Thymus (tissue), 11 donors: ENCODE data around the gene WSB2. TPM values are rescaled to one million over a fixed set of nuclear protein-coding genes. Genes with fewer than 3 reads are reported as not detected.

Source experiments
- DNase-seq, 9 donors: peaks; one replicate each; pipeline ENCODE4 v3.0.0-alpha.2; 2013; ENCODE audit warnings: low spot score in 9 of 9, low read depth in 6 of 9, missing footprints in 1 of 9
- H3K27ac ChIP-seq, 2 donors: one replicate each; pipeline ENCODE4 v1.5.1; 2013; ENCODE audit warnings: control low read depth in 1 of 2, low read depth in 1 of 2, low read length in 1 of 2, mild to moderate bottlenecking in 1 of 2, moderate library complexity in 1 of 2
- H3K27me3 ChIP-seq, 2 donors: one replicate each; pipeline ENCODE4 v1.5.1; 2013; ENCODE audit warnings: low read length in 1 of 2; ENCODE audit not compliant: control insufficient read depth in 2 of 2, insufficient read depth in 1 of 2
- H3K36me3 ChIP-seq, 2 donors: one replicate each; pipeline ENCODE4 v1.5.1; 2013; ENCODE audit warnings: low read length in 1 of 2, mild to moderate bottlenecking in 1 of 2, moderate library complexity in 1 of 2; ENCODE audit not compliant: control insufficient read depth in 2 of 2, insufficient read depth in 2 of 2
- H3K4me1 ChIP-seq, 2 donors: one replicate each; pipeline ENCODE4 v1.5.1; 2013; ENCODE audit warnings: low read length in 2 of 2; ENCODE audit not compliant: control insufficient read depth in 2 of 2, insufficient read depth in 2 of 2
- H3K4me3 ChIP-seq, 2 donors: one replicate each; pipeline ENCODE4 v1.5.1; 2013; ENCODE audit warnings: low read length in 2 of 2, control low read depth in 1 of 2, mild to moderate bottlenecking in 1 of 2
- H3K9me3 ChIP-seq, 2 donors: one replicate each; pipeline ENCODE4 v1.5.1; 2013; ENCODE audit warnings: low read length in 1 of 2, mild to moderate bottlenecking in 1 of 2; ENCODE audit not compliant: control insufficient read depth in 2 of 2, insufficient read depth in 1 of 2
- WGBS: extraction: QIAGEN DNeasy Blood & Tissue Kit; methylation state at CpG from one replicate; pipeline ENCODE4 v1.1.7; 2013; 5-methylcytosine and 5-hydroxymethylcytosine counted together
- polyA plus RNA-seq: library from polyadenylated mRNA; stranded (reverse); fragments of 200-250 nt; gene quantifications from one replicate; pipeline ENCODE4 v1.2.3, GENCODE V29; 2013
- total RNA-seq: library from RNA; stranded (reverse); fragments of 120-200 nt; gene quantifications from one replicate; pipeline ENCODE4 v1.2.4, GENCODE V29; 2013
- donor health status: healthy.

Gene WSB2
- total and polyA plus RNA-seq, 2 donors = 23.9 to 34.8 TPM

DNA sequence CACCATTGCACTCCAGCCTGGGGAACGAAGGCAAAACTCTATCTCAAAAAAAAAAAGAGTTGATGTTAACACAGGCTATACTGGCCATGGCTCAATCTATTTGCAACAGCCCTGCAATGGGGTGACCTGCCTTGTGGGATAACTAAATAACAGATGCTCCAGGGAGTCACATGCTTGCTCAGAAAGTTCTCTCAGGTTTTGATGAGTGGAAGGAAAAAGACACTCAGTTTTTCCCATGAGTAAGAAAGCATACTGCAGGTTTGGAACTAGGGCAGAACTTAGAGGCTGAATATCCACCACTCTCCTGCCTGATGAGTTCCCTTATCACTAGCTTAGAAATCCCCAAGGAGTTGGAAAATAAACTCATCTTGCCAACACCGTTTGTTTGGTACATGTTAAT lies 16.9 kb downstream of the WSB2 start:
- Histone ChIP-seq H3K36me3 (peaks cover 21 to 28% of the 10 kb centered on the region in 2 donors), H3K9me3 (no peaks in the 10 kb centered on the region), H3K4me3 (no peak overlapping the region), H3K27ac (no peak overlapping the region), H3K4me1 (no peaks in the 10 kb centered on the region), H3K27me3 (no peaks in the 10 kb centered on the region)
- DNase-seq = no peak
- 96% methylated on average over 2 of the region's 2 CpGs for WGBS

DNA sequence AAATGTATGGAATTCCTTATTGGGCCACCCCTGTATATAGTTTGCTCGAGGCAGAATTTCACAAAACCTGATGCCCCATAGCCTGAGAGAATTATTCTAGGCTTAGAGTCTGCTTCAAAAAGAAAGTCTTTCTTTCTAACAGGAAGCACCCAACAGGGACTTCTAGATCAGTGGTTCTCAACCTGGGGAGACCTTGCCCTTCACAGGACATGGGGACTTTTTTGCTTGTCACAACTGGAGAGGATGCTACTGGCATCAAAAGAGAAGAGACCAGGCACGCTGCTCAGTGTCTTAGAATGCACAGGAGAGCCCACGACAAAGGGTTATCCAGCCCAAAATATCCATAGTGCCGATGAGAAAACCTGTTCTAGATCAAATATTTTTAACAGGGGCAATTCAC lies 18.9 kb downstream of the WSB2 start:
- DNase-seq = no peak
- H3K36me3 ChIP-seq = peaks cover 32 to 33% of the 10 kb centered on the region in 2 donors
- H3K27ac ChIP-seq = no peak overlapping the region
- H3K9me3 ChIP-seq = no peaks in the 10 kb centered on the region
- no peaks in the 10 kb centered on the region for H3K27me3 ChIP-seq
- no peaks in the 10 kb centered on the region for H3K4me1 ChIP-seq
- H3K4me3 ChIP-seq = no peak overlapping the region
- WGBS = 97% methylated on average over 4 of the region's 4 CpGs

DNA sequence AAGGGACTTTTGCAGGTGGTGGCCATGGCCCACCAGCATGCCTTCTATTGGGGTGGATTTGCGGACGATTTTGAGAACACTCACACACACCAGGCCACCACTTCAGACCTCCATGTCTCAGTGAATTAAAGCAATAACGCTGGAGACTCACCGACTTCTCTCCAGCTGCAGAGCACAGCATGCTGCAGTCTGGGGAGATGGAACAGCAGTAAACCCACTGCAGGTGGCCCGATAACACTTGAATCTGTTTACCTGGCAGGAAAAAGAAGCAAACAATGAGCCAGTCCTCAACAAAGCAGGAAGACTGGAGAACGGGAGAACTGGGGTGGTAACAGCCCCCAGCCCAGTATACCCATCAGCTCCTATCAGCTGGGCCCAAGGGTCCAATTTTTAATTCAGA lies 22.8 kb downstream of the WSB2 start:
- Histone ChIP-seq H3K4me1 (no peaks in the 10 kb centered on the region), H3K27ac (no peak overlapping the region), H3K4me3 (no peak overlapping the region), H3K36me3 (peaks cover 51 to 63% of the 10 kb centered on the region in 2 donors), H3K9me3 (no peaks in the 10 kb centered on the region), H3K27me3 (no peaks in the 10 kb centered on the region)
- 92% methylated on average over 6 of the region's 6 CpGs for WGBS
- no peak for DNase-seq

DNA sequence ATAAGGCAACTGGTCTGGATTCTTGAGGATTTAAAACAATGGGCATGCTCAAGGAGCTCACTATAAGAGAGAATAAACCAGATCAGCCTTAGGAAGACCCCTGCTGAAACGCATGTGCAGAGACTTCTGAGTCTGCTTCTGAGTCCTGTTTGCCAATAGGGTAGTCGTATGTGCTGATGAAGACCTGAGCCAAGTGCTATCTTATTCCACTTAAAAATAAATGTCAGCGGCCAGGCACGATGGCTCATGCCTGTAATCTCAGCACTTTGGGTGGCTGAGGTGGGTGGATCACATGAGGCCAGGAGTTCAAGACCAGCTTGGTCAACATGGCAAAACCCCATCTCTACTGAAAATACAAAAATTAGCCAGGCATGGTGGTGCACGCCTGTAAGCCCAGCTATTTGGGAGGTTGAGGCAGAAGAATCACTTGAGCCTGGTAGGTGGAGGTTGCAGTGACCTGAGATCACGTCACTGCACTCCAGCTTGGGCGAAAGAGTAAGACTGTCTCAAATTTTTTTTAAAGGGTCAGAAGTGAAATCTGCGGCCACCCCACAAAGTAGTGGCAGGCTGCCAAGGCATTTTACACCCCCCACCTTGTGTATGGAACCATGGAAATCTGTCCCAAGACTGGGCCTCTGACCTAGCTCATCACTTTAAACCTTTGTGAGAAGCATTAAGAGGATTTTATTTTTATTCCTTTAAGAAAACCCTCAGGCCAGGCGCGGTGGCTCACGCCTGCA lies 24.1 kb downstream of the WSB2 start:
- no peaks in the 10 kb centered on the region for H3K4me1 ChIP-seq
- no peak for DNase-seq
- no peaks in the 10 kb centered on the region for H3K27me3 ChIP-seq
- no peaks in the 10 kb centered on the region for H3K9me3 ChIP-seq
- no peak overlapping the region for H3K27ac ChIP-seq
- peaks cover 52 to 67% of the 10 kb centered on the region in 2 donors for H3K36me3 ChIP-seq
- WGBS = 97% methylated on average over 11 of the region's 11 CpGs
- no peak overlapping the region for H3K4me3 ChIP-seq

DNA sequence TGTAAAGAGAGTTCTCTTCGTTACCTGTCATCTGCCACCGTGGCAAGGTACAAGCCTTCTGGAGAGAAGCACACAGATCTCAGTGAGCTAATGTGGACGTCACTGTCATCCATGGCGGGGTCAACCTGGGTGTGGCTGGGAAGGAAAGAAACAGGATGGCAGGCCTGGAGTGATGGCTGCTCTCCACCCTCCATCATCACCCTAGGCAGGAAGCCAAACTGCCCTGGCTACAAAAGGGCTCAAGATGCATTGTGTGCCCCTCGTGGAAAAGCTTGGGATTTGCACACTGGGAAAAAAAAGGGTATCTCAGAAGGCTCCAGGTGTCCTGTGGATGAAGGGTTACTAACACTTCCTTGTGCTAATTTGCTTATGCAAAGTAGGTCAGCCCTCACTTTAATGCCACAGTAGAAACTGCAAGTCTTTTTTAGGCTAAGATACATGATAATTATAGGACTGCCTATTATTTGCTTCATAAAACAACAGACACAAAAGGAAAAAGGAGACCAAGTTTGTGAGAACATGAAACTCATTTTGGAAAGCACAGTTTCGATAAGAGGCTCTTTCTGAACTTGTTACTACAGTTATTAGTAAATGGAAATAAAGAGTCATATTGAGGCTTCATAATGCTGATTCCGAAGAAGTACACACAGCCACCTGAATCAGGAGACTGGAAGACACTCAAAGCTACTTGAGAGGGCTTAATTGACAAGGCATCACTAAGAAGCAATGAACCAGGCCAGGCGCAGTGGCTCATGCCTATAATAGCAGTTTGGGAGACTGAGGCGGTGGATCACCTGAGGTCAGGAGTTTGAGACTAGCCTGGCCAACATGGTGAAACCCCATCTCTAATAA lies 25.6 kb downstream of the WSB2 start:
- Histone ChIP-seq H3K36me3 (peaks cover 45 to 75% of the 10 kb centered on the region in 2 donors), H3K9me3 (no peaks in the 10 kb centered on the region), H3K27me3 (no peaks in the 10 kb centered on the region), H3K4me3 (no peak overlapping the region), H3K27ac (no peak overlapping the region), H3K4me1 (no peaks in the 10 kb centered on the region)
- no peak for DNase-seq
- 96% methylated on average over 9 of the region's 9 CpGs for WGBS

DNA sequence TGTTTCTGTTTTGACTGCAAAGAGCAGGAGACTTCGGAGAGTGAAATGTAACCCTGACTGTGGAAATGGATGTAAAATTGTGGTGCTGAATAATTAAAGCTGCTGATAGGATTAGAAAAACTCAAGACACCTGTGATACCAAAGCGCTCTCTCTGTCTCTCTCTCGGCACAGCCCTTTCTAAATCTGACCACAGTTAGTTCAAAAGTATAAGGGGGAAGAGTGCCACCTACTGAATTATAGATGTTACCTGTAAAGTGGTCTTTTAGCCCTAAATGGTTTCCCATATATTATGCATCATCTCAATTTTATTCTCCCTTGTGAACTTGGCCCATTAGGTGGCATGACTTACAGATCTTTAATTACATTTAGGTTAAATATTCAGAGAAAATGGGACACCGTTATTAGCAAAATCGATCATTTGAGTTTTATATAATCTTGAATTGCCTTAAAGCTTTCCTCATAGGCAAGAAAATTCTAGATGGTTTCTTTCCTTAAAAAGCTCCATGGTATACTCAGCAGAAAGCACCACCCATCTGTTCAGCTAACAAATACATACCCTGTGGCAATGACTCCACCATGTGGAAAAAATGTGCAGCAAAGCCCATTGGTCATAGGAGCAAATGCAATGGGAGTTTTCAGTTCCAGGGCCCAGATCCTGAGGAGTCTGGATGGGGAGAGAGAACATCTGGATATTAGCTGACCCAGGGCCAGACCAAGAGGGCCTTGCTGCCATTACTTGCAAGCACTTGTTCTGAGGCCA lies 26.4 kb downstream of the WSB2 start:
- H3K9me3 ChIP-seq = no peaks in the 10 kb centered on the region
- WGBS = 95% methylated on average over 5 of the region's 5 CpGs
- H3K36me3 ChIP-seq = peaks cover 45 to 81% of the 10 kb centered on the region in 2 donors
- no peaks in the 10 kb centered on the region for H3K27me3 ChIP-seq
- H3K4me3 ChIP-seq = no peak overlapping the region
- no peak for DNase-seq
- no peak overlapping the region for H3K27ac ChIP-seq
- no peaks in the 10 kb centered on the region for H3K4me1 ChIP-seq

DNA sequence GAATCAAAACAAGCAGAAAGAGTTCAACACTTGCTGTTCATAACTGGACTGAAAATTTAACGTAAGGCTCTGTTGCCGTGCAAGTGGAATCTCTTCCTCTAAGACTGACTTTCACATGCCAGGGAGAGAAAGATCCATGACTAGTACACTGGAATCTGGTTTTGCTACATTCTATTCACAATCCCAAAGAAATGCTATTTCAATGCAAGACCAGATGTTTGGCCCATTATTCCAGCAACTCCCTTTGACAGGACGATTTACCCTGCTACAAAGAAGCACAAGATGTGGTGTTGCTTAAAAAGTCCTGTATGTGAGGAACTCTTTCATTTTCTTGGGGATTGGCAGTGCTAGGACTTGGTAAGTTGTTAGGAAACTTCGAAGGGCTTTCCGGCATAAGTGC lies 27.1 kb downstream of the WSB2 start:
- no peaks in the 10 kb centered on the region for H3K9me3 ChIP-seq
- DNase-seq = no peak
- WGBS = 97% methylated on average over 5 of the region's 5 CpGs
- no peaks in the 10 kb centered on the region for H3K4me1 ChIP-seq
- peaks cover 51 to 81% of the 10 kb centered on the region in 2 donors for H3K36me3 ChIP-seq
- no peak overlapping the region for H3K4me3 ChIP-seq
- no peaks in the 10 kb centered on the region for H3K27me3 ChIP-seq
- H3K27ac ChIP-seq = no peak overlapping the region

DNA sequence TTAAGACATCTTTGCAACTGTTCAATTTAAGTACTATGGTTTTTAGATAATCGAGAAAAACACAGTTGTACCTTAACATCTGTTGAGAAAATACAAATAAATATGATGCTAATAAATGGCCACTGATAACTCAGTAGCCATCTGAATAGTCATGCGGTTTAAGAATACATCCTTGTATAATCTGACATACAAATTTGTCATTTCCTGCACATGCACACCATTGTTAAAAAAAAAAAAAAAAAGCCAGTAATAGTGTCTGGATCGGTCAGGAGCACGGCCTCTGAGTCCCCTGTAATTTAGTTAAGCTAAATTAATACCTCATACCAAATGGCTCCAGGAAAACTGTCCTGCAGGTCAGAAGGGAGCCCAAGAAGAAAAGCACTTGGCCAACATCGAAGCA lies 27.7 kb downstream of the WSB2 start:
- no peak for DNase-seq
- H3K4me1 ChIP-seq = no peaks in the 10 kb centered on the region
- H3K27ac ChIP-seq = no peak overlapping the region
- H3K27me3 ChIP-seq = no peaks in the 10 kb centered on the region
- H3K9me3 ChIP-seq = no peaks in the 10 kb centered on the region
- H3K36me3 ChIP-seq = peaks cover 55 to 79% of the 10 kb centered on the region in 2 donors
- no peak overlapping the region for H3K4me3 ChIP-seq
- 96% methylated on average over 5 of the region's 5 CpGs for WGBS

DNA sequence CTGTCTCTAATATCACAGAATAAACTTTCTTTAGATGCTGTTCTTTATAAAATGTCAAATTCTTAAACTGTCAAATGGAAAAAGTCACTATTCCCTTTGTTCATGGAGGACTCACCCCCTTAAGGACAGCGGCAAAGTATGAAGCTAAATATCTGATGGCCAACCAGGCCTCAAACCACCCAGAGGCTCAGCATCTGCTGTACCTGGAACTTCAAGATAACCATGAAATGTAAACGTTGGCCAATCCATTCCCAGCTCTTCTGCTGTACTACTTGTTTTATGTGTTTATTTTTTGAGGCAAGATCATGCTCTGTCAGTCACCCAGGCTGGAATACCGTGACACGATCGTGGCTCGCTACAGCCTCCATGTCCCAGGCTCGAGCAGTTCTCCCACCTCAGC lies 28.8 kb downstream of the WSB2 start:
- no peak for DNase-seq
- Histone ChIP-seq H3K4me3 (no peak overlapping the region), H3K36me3 (peaks cover 57 to 79% of the 10 kb centered on the region in 2 donors), H3K27ac (no peak overlapping the region), H3K27me3 (no peaks in the 10 kb centered on the region), H3K4me1 (no peaks in the 10 kb centered on the region), H3K9me3 (no peaks in the 10 kb centered on the region)
- 95% methylated on average over 7 of the region's 7 CpGs for WGBS
